Measurements from ENCODE around the gene CTPS1. TPM values are rescaled to one million over a fixed set of nuclear protein-coding genes. Genes with fewer than 3 reads are reported as not detected.

CTPS1 gene
- total RNA-seq, 4 donors from 2014 or later = 29.8 to 46.3 (median 35.8) TPM

GRCh38 chr1:41030872-41031616 is 51.5 kb downstream of the CTPS1 start:
- Histone ChIP-seq H3K4me3 (no peak overlapping the region), H3K4me1 (no peaks in the 10 kb centered on the region), H3K27ac (no peak overlapping the region), H3K36me3 (peaks cover 2 to 100% (median 11%) of the 10 kb centered on the region in 3 donors), H3K9me3 (no peaks in the 10 kb centered on the region), H3K27me3 (no peaks in the 10 kb centered on the region)
- no peak for TF ChIP-seq POLR2A (IDR thresholded peaks at IDR 0.05)
- TF ChIP-seq, protein P1, sequence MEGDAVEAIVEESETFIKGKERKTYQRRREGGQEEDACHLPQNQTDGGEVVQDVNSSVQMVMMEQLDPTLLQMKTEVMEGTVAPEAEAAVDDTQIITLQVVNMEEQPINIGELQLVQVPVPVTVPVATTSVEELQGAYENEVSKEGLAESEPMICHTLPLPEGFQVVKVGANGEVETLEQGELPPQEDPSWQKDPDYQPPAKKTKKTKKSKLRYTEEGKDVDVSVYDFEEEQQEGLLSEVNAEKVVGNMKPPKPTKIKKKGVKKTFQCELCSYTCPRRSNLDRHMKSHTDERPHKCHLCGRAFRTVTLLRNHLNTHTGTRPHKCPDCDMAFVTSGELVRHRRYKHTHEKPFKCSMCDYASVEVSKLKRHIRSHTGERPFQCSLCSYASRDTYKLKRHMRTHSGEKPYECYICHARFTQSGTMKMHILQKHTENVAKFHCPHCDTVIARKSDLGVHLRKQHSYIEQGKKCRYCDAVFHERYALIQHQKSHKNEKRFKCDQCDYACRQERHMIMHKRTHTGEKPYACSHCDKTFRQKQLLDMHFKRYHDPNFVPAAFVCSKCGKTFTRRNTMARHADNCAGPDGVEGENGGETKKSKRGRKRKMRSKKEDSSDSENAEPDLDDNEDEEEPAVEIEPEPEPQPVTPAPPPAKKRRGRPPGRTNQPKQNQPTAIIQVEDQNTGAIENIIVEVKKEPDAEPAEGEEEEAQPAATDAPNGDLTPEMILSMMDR (IDR thresholded peaks at IDR 0.05) = no peak
- no peak for TF ChIP-seq EP300 (IDR thresholded peaks at IDR 0.05)
- DNase-seq (ENCODE audit: low spot score in 2 of 2) = no peak
- 90 to 91% methylated on average over 8 of the region's 8 CpGs for WGBS, 2 donors

DNA sequence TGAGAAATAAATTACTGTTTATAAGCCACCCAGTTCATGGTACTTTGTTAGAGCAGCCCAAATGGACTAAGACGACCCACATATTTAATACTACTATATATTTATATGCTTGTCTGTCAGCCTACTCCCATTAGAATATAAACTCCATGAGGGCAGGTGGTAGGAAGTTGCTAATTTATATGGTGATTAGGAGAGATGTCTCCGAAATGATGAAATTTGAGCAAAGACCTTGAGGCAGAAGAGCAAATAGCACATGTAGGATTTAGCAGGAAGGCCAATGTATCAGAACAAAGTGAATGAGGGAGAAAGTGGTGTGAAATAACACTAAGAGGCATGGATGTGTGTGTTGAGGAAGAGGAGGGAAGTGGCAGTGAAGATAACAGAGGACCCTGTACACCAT is 52.7 kb downstream of the CTPS1 start:
- H3K27me3 ChIP-seq = no peaks in the 10 kb centered on the region
- no peak overlapping the region for H3K4me3 ChIP-seq
- no peaks in the 10 kb centered on the region for H3K9me3 ChIP-seq
- TF ChIP-seq POLR2A (IDR thresholded peaks at IDR 0.05) = no peak
- no peak overlapping the region for H3K27ac ChIP-seq
- peaks cover 2 to 100% (median 19%) of the 10 kb centered on the region in 3 donors for H3K36me3 ChIP-seq
- no peaks in the 10 kb centered on the region for H3K4me1 ChIP-seq
- 96% methylated on average over 2 of the region's 2 CpGs for WGBS, 2 donors
- DNase-seq (ENCODE audit: low spot score in 2 of 2) = no peak

DNA sequence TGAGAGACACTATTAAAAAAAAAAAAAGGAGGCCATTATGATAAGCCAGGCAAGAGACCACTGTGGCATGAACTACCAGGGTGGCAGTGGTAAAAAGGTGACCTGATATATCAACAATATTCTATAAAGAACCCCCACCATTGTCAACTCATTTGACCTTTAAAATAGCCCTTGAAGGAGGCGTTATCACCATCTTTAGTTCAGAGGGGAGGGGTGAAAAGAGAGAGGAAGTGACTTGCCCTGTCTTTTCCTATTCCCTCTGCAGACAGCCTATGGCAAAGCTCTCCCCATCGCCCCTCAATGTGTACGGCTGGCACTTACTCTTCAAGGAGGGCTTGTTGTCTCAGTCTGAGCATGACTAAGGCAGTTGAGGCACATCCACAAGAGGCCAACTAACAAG is 53.8 kb downstream of the CTPS1 start:
- DNase-seq (ENCODE audit: low spot score in 2 of 2) = no peak
- no peak overlapping the region for H3K4me3 ChIP-seq
- no peak overlapping the region for H3K27ac ChIP-seq
- no peaks in the 10 kb centered on the region for H3K27me3 ChIP-seq
- peaks cover 2 to 97% (median 13%) of the 10 kb centered on the region in 3 donors for H3K36me3 ChIP-seq
- no peaks in the 10 kb centered on the region for H3K9me3 ChIP-seq
- WGBS, 2 donors = 85 to 88% methylated on average over 3 of the region's 3 CpGs
- no peak for TF ChIP-seq POLR2A (IDR thresholded peaks at IDR 0.05)
- TF ChIP-seq, protein P1 (IDR thresholded peaks at IDR 0.05) = no peak
- no peak for TF ChIP-seq EP300 (IDR thresholded peaks at IDR 0.05)
- no peaks in the 10 kb centered on the region for H3K4me1 ChIP-seq

DNA sequence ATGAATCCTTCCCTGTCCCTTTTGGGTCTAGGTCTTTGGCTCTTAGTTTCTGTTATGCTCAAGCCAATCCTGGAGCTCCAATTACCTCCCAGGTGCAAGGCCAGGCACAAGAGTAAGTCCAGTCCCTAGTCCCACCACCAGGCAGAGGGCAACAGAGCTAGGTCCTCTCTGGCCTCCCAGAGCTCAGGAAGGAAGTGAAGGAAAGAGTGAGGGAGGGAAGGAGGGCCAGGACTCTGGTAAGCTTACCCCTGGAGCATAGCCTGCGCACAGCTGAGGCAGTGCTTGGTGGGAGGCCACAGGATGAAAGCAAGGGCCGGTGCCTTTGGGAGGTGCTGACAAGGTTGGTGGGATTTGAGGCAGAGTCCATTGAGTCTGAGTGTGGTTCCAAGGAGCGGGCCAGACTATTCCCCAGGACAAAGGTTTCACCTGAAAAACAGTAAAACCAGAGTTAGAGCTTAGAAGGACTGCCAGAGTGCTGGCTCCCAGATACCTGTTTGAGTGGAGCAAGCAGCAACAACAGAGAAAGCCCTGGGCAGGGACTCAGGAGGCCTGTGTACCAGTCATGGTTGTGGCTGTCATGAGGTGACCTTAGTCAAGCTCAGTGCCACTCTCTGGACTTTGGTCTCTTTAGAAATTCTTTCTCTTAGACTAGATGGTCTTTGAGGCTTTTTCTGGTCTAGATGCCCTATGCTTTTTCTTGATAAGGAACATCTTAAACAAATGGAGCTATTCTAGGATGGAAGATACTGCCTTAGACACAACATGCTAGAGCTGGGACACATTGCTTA is 57.8 kb downstream of the CTPS1 start:
- H3K27me3 ChIP-seq = no peaks in the 10 kb centered on the region
- H3K4me1 ChIP-seq = no peaks in the 10 kb centered on the region
- peaks cover 0 to 94% (median 10%) of the 10 kb centered on the region in 3 donors for H3K36me3 ChIP-seq
- no peaks in the 10 kb centered on the region for H3K9me3 ChIP-seq
- DNase-seq (ENCODE audit: low spot score in 2 of 2) = no peak
- 95 to 96% methylated on average over 3 of the region's 3 CpGs for WGBS, 2 donors
- no peak overlapping the region for H3K4me3 ChIP-seq
- TF ChIP-seq, protein P1 (IDR thresholded peaks at IDR 0.05) = no peak
- TF ChIP-seq POLR2A (IDR thresholded peaks at IDR 0.05) (no peak), EP300 (IDR thresholded peaks at IDR 0.05) (no peak)
- no peak overlapping the region for H3K27ac ChIP-seq

GRCh38 chr1:41038110-41038509 is 58.6 kb downstream of the CTPS1 start:
- WGBS, 2 donors = 82 to 88% methylated on average over 5 of the region's 5 CpGs

More at GRCh38 chr1:41038110-41038509, 58.6 kb downstream of the CTPS1 start:
- no peak for TF ChIP-seq EP300 (IDR thresholded peaks at IDR 0.05)
- TF ChIP-seq POLR2A (IDR thresholded peaks at IDR 0.05) = no peak
- TF ChIP-seq, protein P1 (IDR thresholded peaks at IDR 0.05) = peak in 2 of 5 experiments; percentile 14 to 17
- Histone ChIP-seq H3K9me3 (no peaks in the 10 kb centered on the region), H3K27ac (no peak overlapping the region), H3K4me1 (no peaks in the 10 kb centered on the region), H3K4me3 (no peak overlapping the region), H3K27me3 (no peaks in the 10 kb centered on the region), H3K36me3 (peaks cover 0 to 89% (median 10%) of the 10 kb centered on the region in 3 donors)
- no peak for DNase-seq (ENCODE audit: low spot score in 2 of 2)
